ENCODE measurements around the gene MTMR1. TPM values are rescaled to one million over a fixed set of nuclear protein-coding genes. Genes with fewer than 3 reads are reported as not detected.

Gene MTMR1
- total and polyA plus RNA-seq, 2 experiments from 2014 or later: 18.0 to 19.0 TPM

GRCh38 chrX:150736475-150736874 lies 43.3 kb downstream of the MTMR1 start:
- Histone ChIP-seq H3K4me3 (no peak overlapping the region), H4K20me1 (ENCODE audit: insufficient read depth, poor library complexity, severe bottlenecking) (no peaks in the 10 kb centered on the region), H3K9me2 (replicated peaks; ENCODE audit: insufficient read depth) (no peaks in the 10 kb centered on the region), H3K9me3 (ENCODE audit: low read depth) (no peaks in the 10 kb centered on the region), H3K27me3 (no peaks in the 10 kb centered on the region), H3K27ac (no peak overlapping the region), H2AFZ (no peak overlapping the region), H3K4me2 (no peak overlapping the region), H3K36me3 (replicated peaks; ENCODE audit: insufficient read depth, low read depth) (no peaks in the 10 kb centered on the region), H3K79me2 (no peaks in the 10 kb centered on the region), H3K4me1 (ENCODE audit: insufficient read depth) (no peaks in the 10 kb centered on the region)
- WGBS (ENCODE audit: low lambda C conversion rate, missing lambda C conversion rate): 90% methylated on average over 9 of the region's 9 CpGs
- DNase-seq (ENCODE audit: low spot score): no peak
- TF ChIP-seq, protein P1, sequence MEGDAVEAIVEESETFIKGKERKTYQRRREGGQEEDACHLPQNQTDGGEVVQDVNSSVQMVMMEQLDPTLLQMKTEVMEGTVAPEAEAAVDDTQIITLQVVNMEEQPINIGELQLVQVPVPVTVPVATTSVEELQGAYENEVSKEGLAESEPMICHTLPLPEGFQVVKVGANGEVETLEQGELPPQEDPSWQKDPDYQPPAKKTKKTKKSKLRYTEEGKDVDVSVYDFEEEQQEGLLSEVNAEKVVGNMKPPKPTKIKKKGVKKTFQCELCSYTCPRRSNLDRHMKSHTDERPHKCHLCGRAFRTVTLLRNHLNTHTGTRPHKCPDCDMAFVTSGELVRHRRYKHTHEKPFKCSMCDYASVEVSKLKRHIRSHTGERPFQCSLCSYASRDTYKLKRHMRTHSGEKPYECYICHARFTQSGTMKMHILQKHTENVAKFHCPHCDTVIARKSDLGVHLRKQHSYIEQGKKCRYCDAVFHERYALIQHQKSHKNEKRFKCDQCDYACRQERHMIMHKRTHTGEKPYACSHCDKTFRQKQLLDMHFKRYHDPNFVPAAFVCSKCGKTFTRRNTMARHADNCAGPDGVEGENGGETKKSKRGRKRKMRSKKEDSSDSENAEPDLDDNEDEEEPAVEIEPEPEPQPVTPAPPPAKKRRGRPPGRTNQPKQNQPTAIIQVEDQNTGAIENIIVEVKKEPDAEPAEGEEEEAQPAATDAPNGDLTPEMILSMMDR (IDR thresholded peaks at IDR 0.05; ENCODE audit: poor library complexity): no peak
- no peak for TF ChIP-seq EZH2phosphoT487 (IDR thresholded peaks at IDR 0.05; ENCODE audit: low read depth, severe bottlenecking, unreplicated experiment)
- TF ChIP-seq EZH2 (IDR thresholded peaks at IDR 0.05; ENCODE audit: borderline replicate concordance): no peak

- H2AFZ ChIP-seq: no peak overlapping the region
- H3K9me2 ChIP-seq (replicated peaks; ENCODE audit: insufficient read depth): no peaks in the 10 kb centered on the region
- no peak overlapping the region for H3K4me3 ChIP-seq
- H3K4me1 ChIP-seq (ENCODE audit: insufficient read depth): no peaks in the 10 kb centered on the region
- TF ChIP-seq EZH2phosphoT487 (IDR thresholded peaks at IDR 0.05; ENCODE audit: low read depth, severe bottlenecking, unreplicated experiment): no peak
- TF ChIP-seq EZH2 (IDR thresholded peaks at IDR 0.05; ENCODE audit: borderline replicate concordance): no peak
- TF ChIP-seq, protein P1 (IDR thresholded peaks at IDR 0.05; ENCODE audit: poor library complexity): no peak
- no peaks in the 10 kb centered on the region for H3K9me3 ChIP-seq (ENCODE audit: low read depth)
- H3K27ac ChIP-seq: no peak overlapping the region
- H3K79me2 ChIP-seq: no peaks in the 10 kb centered on the region
- no peaks in the 10 kb centered on the region for H3K27me3 ChIP-seq
- H3K36me3 ChIP-seq (replicated peaks; ENCODE audit: insufficient read depth, low read depth): no peaks in the 10 kb centered on the region
- H4K20me1 ChIP-seq (ENCODE audit: insufficient read depth, poor library complexity, severe bottlenecking): no peaks in the 10 kb centered on the region
- WGBS (ENCODE audit: low lambda C conversion rate, missing lambda C conversion rate): 85% methylated on average over 3 of the region's 3 CpGs
- no peak overlapping the region for H3K4me2 ChIP-seq
- DNase-seq (ENCODE audit: low spot score): no peak
Observed at GRCh38 chrX:150752124-150752523, 58.9 kb downstream of the MTMR1 start.

- Histone ChIP-seq H3K4me3 (no peak overlapping the region), H3K36me3 (replicated peaks; ENCODE audit: insufficient read depth, low read depth) (no peaks in the 10 kb centered on the region)
Observed at GRCh38 chrX:150753357-150753756, 60.2 kb downstream of the MTMR1 start.

More at GRCh38 chrX:150753357-150753756, 60.2 kb downstream of the MTMR1 start:
- DNase-seq (ENCODE audit: low spot score): no peak
- H3K27ac ChIP-seq: no peak overlapping the region
- TF ChIP-seq EZH2 (IDR thresholded peaks at IDR 0.05; ENCODE audit: borderline replicate concordance): no peak
- TF ChIP-seq, protein P1 (IDR thresholded peaks at IDR 0.05; ENCODE audit: poor library complexity): no peak
- no peak for TF ChIP-seq EZH2phosphoT487 (IDR thresholded peaks at IDR 0.05; ENCODE audit: low read depth, severe bottlenecking, unreplicated experiment)
- 76% methylated on average over 4 of the region's 4 CpGs for WGBS (ENCODE audit: low lambda C conversion rate, missing lambda C conversion rate)
- H2AFZ ChIP-seq: no peak overlapping the region
- no peaks in the 10 kb centered on the region for H3K9me3 ChIP-seq (ENCODE audit: low read depth)
- no peaks in the 10 kb centered on the region for H3K79me2 ChIP-seq
- H3K27me3 ChIP-seq: no peaks in the 10 kb centered on the region
- H3K4me2 ChIP-seq: no peak overlapping the region
- no peaks in the 10 kb centered on the region for H3K9me2 ChIP-seq (replicated peaks; ENCODE audit: insufficient read depth)
- no peaks in the 10 kb centered on the region for H4K20me1 ChIP-seq (ENCODE audit: insufficient read depth, poor library complexity, severe bottlenecking)
- no peaks in the 10 kb centered on the region for H3K4me1 ChIP-seq (ENCODE audit: insufficient read depth)
